Astrocyte (in vitro differentiated cells and primary cell): ENCODE measurements around the gene DUSP2. TPM values are rescaled to one million over a fixed set of nuclear protein-coding genes. Genes with fewer than 3 reads are reported as not detected.

Experiments used
- DNase-seq: peaks from one replicate; pipeline ENCODE4 v3.0.0-alpha.2; 2010; ENCODE audit warnings: low read depth
- FAIRE-seq: peaks from 2 replicates; lab custom pipeline; 2011; peaks lifted over from hg19 to GRCh38; lab: Jason Lieb, UNC
- H2AFZ ChIP-seq: 2 replicates; pipeline ENCODE4 v1.6.0; 2012; ENCODE audit warnings: low read depth, low read length, inconsistent platforms
- H3K27ac ChIP-seq: 2 replicates; pipeline ENCODE4 v1.5.1; 2011; ENCODE audit warnings: low read depth, low read length, inconsistent platforms
- H3K27me3 ChIP-seq: 2 replicates; pipeline ENCODE4 v1.6.0; 2011; ENCODE audit warnings: low read length, inconsistent platforms; ENCODE audit not compliant: insufficient read depth
- H3K36me3 ChIP-seq: 2 replicates; pipeline ENCODE4 v1.5.1; 2011; ENCODE audit warnings: low read length, inconsistent platforms; ENCODE audit not compliant: insufficient read depth
- H3K4me1 ChIP-seq: 2 replicates; pipeline ENCODE4 v1.5.1; 2011; ENCODE audit warnings: low read length, inconsistent platforms; ENCODE audit not compliant: insufficient read depth
- H3K4me2 ChIP-seq: 2 replicates; pipeline ENCODE4 v1.6.0; 2012; ENCODE audit warnings: low read length, inconsistent platforms
- H3K4me3 ChIP-seq: 2 replicates; pipeline ENCODE4 v1.5.1; 2011; ENCODE audit warnings: low read depth, mild to moderate bottlenecking, low read length, inconsistent platforms; ENCODE audit not compliant: insufficient read depth
- H3K79me2 ChIP-seq: 2 replicates; pipeline ENCODE4 v1.6.0; 2012; ENCODE audit warnings: mild to moderate bottlenecking, low read length, inconsistent platforms; ENCODE audit not compliant: insufficient read depth
- H3K9ac ChIP-seq: 2 replicates; pipeline ENCODE4 v1.6.0; 2012; ENCODE audit warnings: mild to moderate bottlenecking, low read length, inconsistent platforms
- H3K9me3 ChIP-seq: 2 replicates; pipeline ENCODE4 v1.5.1; 2012; ENCODE audit warnings: low read depth, mild to moderate bottlenecking, low read length, inconsistent platforms; ENCODE audit not compliant: insufficient read depth
- H4K20me1 ChIP-seq: 2 replicates; pipeline ENCODE4 v1.6.0; 2012; ENCODE audit warnings: low read length, inconsistent platforms; ENCODE audit not compliant: insufficient read depth
- H3K27ac Mint-ChIP-seq: one replicate; pipeline ENCODE4 v1.8.0; 2021; ENCODE audit warnings: mild to moderate bottlenecking, mixed read lengths; ENCODE audit not compliant: unreplicated experiment
- H3K27me3 Mint-ChIP-seq: one replicate; pipeline ENCODE4 v1.8.0; 2021; ENCODE audit warnings: low read depth, mixed read lengths; ENCODE audit not compliant: unreplicated experiment
- H3K36me3 Mint-ChIP-seq: one replicate; pipeline ENCODE4 v1.8.0; 2021; ENCODE audit warnings: low read depth, mixed read lengths; ENCODE audit not compliant: unreplicated experiment
- H3K4me1 Mint-ChIP-seq: one replicate; pipeline ENCODE4 v1.8.0; 2021; ENCODE audit warnings: low read depth, mixed read lengths; ENCODE audit not compliant: unreplicated experiment
- H3K4me3 Mint-ChIP-seq: one replicate; pipeline ENCODE4 v1.8.0; 2021; ENCODE audit warnings: mild to moderate bottlenecking, moderate library complexity, mixed read lengths; ENCODE audit not compliant: unreplicated experiment
- H3K9me3 Mint-ChIP-seq: one replicate; pipeline ENCODE4 v1.8.0; 2021; ENCODE audit warnings: mild to moderate bottlenecking, mixed read lengths; ENCODE audit not compliant: unreplicated experiment
- EZH2 ChIP-seq: IDR thresholded peaks from 2 replicates; pipeline ENCODE4 v1.6.1; 2012; ENCODE audit warnings: mild to moderate bottlenecking, low read length, inconsistent platforms; ENCODE audit not compliant: insufficient read depth
- total RNA-seq: library from RNA; stranded (reverse); gene quantifications from 2 replicates; pipeline ENCODE4 v1.2.1, GENCODE V29; 2021
- TF ChIP-seq, protein P1 (sequence below): IDR thresholded peaks from 2 replicates; pipeline ENCODE4 v1.5.1; 2011; ENCODE audit warnings: low read depth, mild to moderate bottlenecking, inconsistent platforms, low read length, moderate library complexity; ENCODE audit not compliant: insufficient read depth

DUSP2 gene
- total RNA-seq, 1 donor from 2014 or later = 0.95 TPM

DNA sequence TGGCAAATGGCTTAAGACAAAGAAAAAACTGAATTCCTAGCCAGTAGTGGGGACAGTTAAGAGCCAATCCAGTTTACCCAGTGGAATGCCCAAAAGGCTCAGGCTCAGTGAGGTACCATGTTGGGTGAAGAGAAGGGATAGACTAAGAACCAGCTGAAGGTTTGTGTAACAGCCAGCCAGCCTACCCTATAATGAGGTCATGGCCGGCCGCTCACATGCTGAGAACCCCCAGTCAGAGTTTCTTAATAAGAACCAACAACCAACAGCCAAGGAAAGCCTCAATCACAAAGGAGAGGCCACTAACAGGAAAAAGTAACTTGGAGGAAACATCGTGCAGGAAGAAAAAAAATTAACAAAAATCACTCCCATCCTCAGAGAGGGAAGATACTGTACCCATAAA lies 25.4 kb upstream of the DUSP2 start:
- DNase-seq (no peak), FAIRE-seq (no peak)
- Histone ChIP-seq H3K4me2 (no peak overlapping the region), H3K4me3 (no peak overlapping the region), H2AFZ (no peak overlapping the region), H3K9me3 (peaks cover 3% of the 10 kb centered on the region), H3K27ac (no peak overlapping the region), H3K27me3 (no peaks in the 10 kb centered on the region), H3K4me1 (peaks cover 4% of the 10 kb centered on the region), H4K20me1 (no peaks in the 10 kb centered on the region), H3K9ac (no peak overlapping the region), H3K79me2 (no peaks in the 10 kb centered on the region), H3K36me3 (no peaks in the 10 kb centered on the region)
- Mint-ChIP-seq H3K4me1 (no peaks in the 10 kb centered on the region), H3K36me3 (peaks cover 1% of the 10 kb centered on the region), H3K4me3 (no peak overlapping the region), H3K27ac (no peak overlapping the region), H3K27me3 (peaks cover 10% of the 10 kb centered on the region), H3K9me3 (peaks cover 4% of the 10 kb centered on the region)
- TF ChIP-seq EZH2 = no peak
- TF ChIP-seq, protein P1, sequence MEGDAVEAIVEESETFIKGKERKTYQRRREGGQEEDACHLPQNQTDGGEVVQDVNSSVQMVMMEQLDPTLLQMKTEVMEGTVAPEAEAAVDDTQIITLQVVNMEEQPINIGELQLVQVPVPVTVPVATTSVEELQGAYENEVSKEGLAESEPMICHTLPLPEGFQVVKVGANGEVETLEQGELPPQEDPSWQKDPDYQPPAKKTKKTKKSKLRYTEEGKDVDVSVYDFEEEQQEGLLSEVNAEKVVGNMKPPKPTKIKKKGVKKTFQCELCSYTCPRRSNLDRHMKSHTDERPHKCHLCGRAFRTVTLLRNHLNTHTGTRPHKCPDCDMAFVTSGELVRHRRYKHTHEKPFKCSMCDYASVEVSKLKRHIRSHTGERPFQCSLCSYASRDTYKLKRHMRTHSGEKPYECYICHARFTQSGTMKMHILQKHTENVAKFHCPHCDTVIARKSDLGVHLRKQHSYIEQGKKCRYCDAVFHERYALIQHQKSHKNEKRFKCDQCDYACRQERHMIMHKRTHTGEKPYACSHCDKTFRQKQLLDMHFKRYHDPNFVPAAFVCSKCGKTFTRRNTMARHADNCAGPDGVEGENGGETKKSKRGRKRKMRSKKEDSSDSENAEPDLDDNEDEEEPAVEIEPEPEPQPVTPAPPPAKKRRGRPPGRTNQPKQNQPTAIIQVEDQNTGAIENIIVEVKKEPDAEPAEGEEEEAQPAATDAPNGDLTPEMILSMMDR = no peak

DNA sequence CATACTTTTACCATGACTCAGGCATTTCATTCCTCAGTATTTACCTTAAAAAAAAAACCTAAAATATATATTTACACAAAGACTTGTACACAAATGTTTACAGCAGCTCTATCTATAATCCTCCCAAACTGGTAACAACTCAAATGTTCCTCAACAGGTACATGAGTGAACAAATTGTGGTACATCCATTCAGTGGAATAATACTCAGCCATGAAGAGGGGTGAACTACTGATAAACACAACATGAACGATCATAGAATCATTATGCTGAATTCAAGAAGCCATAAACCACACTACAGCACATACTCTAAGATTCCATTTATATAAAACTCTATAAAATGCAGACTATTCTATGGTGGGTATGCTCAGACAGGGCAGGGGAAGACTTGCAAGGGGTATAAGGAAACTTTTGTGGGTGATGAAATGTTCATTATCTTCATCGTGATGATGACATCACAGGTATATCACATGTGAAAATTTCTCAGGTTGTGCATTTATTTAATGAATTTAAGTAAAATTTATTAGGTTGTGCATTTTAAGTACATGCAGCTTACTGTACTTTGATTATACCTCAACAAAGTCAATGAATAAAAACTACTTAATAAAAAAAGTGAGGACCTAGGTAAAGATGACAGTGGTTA lies 24.7 kb upstream of the DUSP2 start:
- Mint-ChIP-seq H3K36me3 (peaks cover 1% of the 10 kb centered on the region), H3K9me3 (peaks cover 4% of the 10 kb centered on the region), H3K4me3 (no peak overlapping the region), H3K27ac (no peak overlapping the region), H3K4me1 (no peaks in the 10 kb centered on the region), H3K27me3 (peaks cover 10% of the 10 kb centered on the region)
- Histone ChIP-seq H3K9ac (no peak overlapping the region), H2AFZ (no peak overlapping the region), H3K9me3 (peaks cover 3% of the 10 kb centered on the region), H3K36me3 (no peaks in the 10 kb centered on the region), H3K4me3 (no peak overlapping the region), H3K4me1 (peaks cover 4% of the 10 kb centered on the region), H3K27ac (no peak overlapping the region), H3K79me2 (no peaks in the 10 kb centered on the region), H4K20me1 (no peaks in the 10 kb centered on the region), H3K4me2 (no peak overlapping the region), H3K27me3 (no peaks in the 10 kb centered on the region)
- DNase-seq = no peak
- no peak for FAIRE-seq
- TF ChIP-seq, protein P1 = no peak
- TF ChIP-seq EZH2 = no peak

DNA sequence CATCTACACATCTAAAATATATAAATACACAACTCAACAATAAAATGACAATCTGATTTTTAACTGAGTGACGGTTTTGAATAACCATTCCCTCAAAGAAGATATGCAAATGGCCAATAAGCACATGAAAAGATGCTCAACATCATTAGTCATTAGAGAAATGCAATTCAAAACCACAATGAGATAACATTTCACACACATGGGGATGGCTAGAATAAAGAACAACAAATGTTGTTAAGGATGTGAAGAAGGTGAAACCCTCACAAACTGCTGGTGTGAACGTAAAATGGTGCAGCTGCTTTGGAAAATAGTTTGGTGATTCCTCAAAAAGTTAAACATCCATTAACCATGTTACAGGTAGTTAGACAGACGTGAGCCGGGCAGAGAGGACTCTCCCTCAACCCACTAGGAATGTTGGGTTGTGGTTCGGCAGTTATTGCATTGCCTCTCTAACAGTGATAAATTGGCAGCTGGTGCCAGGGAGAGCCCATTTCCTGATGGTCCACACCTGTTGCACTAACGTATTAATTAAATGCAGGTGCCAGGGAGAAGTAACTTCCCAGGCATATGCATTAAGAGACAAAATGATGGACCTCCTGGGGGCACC lies 22.3 kb upstream of the DUSP2 start:
- no peak overlapping the region for H3K4me2 ChIP-seq
- no peak overlapping the region for H2AFZ ChIP-seq
- no peaks in the 10 kb centered on the region for H3K79me2 ChIP-seq
- H3K4me3 ChIP-seq = no peak overlapping the region
- peaks cover 3% of the 10 kb centered on the region for H3K9me3 ChIP-seq
- Mint-ChIP-seq H3K4me1 (no peaks in the 10 kb centered on the region), H3K4me3 (no peak overlapping the region), H3K36me3 (peaks cover 1% of the 10 kb centered on the region), H3K27me3 (peaks cover 9% of the 10 kb centered on the region), H3K9me3 (peaks cover 4% of the 10 kb centered on the region), H3K27ac (no peak overlapping the region)
- H3K27me3 ChIP-seq = no peaks in the 10 kb centered on the region
- no peak overlapping the region for H3K9ac ChIP-seq
- no peaks in the 10 kb centered on the region for H4K20me1 ChIP-seq
- TF ChIP-seq, protein P1 = no peak
- no peak for TF ChIP-seq EZH2
- FAIRE-seq (no peak), DNase-seq (peak; percentile 59)
- no peaks in the 10 kb centered on the region for H3K36me3 ChIP-seq
- peaks cover 4% of the 10 kb centered on the region for H3K4me1 ChIP-seq
- no peak overlapping the region for H3K27ac ChIP-seq
